ENCODE data around the gene GNB3.

DNA sequence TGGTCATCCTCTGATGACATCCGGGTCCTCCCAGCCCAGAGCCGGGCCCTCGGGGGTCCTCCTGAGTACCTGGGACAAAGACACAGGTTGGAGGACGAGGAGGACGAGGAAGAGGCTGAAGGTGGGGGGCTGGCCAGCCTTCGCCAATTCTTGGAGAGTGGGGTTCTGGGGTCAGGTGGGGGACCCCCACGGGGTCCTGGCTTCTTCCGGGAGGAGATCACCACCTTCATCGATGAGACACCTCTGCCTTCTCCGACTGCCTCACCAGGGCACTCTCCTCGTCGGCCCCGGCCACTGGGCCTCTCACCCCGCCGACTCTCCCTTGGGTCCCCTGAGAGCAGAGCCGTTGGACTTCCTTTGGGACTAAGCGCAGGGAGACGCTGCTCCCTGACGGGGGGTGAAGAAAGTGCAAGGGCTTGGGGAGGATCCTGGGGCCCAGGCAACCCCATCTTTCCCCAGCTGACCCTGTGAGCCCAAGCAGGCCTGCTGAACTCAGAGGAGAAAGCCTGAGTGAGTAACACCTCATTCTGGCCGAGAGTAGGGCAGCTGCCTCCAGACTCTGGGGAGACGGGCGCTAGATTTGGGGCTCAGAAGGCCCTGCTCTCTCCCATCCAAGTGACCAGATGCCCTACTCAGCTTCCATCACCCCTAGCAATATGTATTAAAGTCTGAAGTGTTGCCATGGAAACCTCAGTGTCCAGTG lies 13.8 kb upstream of the GNB3 start:
- TF ChIP-seq CTCF (IDR thresholded peaks at IDR 0.05; ENCODE audit: insufficient read depth, low read length), result no peak
- no peak for TF ChIP-seq POLR2AphosphoS5 (IDR thresholded peaks at IDR 0.05; ENCODE audit: low read depth)
- TF ChIP-seq, protein P1, sequence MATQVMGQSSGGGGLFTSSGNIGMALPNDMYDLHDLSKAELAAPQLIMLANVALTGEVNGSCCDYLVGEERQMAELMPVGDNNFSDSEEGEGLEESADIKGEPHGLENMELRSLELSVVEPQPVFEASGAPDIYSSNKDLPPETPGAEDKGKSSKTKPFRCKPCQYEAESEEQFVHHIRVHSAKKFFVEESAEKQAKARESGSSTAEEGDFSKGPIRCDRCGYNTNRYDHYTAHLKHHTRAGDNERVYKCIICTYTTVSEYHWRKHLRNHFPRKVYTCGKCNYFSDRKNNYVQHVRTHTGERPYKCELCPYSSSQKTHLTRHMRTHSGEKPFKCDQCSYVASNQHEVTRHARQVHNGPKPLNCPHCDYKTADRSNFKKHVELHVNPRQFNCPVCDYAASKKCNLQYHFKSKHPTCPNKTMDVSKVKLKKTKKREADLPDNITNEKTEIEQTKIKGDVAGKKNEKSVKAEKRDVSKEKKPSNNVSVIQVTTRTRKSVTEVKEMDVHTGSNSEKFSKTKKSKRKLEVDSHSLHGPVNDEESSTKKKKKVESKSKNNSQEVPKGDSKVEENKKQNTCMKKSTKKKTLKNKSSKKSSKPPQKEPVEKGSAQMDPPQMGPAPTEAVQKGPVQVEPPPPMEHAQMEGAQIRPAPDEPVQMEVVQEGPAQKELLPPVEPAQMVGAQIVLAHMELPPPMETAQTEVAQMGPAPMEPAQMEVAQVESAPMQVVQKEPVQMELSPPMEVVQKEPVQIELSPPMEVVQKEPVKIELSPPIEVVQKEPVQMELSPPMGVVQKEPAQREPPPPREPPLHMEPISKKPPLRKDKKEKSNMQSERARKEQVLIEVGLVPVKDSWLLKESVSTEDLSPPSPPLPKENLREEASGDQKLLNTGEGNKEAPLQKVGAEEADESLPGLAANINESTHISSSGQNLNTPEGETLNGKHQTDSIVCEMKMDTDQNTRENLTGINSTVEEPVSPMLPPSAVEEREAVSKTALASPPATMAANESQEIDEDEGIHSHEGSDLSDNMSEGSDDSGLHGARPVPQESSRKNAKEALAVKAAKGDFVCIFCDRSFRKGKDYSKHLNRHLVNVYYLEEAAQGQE (IDR thresholded peaks at IDR 0.05; ENCODE audit: insufficient replicate concordance, low read depth), result no peak
